Caco-2 (cell line): ENCODE data around the gene SLC15A1. TPM values are rescaled to one million over a fixed set of nuclear protein-coding genes. Genes with fewer than 3 reads are reported as not detected.

Experiments
- BruUV-seq: library from RNA; stranded (reverse); fragments of 400-500 nt; replicated peaks from 2 replicates; lab custom pipeline; 2021; lab: Mats Ljungman, UMichigan
- CTCF ChIA-PET: fragments of 300-600 bp; sonication (Branson Sonifier 250); formaldehyde crosslinking; loops from one replicate; lab custom pipeline; 2022; ENCODE audit warnings: antibody characterized with exemption; lab: Charles Lee
- POLR2A ChIA-PET: fragments of 300-600 bp; sonication (Branson Sonifier 250); formaldehyde crosslinking; loops from one replicate; lab custom pipeline; 2022; ENCODE audit warnings: antibody characterized with exemption; lab: Charles Lee
- DNase-seq, 2 experiments: peaks; one replicate each; pipeline versions ENCODE4 v3.0.0 to v3.0.0-alpha.2; 2020 to 2022
- H3K27me3 ChIP-seq: replicated peaks from 2 replicates; pipeline ENCODE4 v1.6.0; 2011; ENCODE audit warnings: low read length; ENCODE audit not compliant: control insufficient read depth, insufficient read depth
- H3K36me3 ChIP-seq: 2 replicates; pipeline ENCODE4 v1.5.1; 2011; ENCODE audit warnings: low read length; ENCODE audit not compliant: control insufficient read depth, insufficient read depth
- H3K4me1 ChIP-seq: fragments of 250-450 bp; sonication (Bioruptor Pico); 2 replicates; pipeline ENCODE4 v1.5.1; 2020; ENCODE audit warnings: mild to moderate bottlenecking
- H3K4me3 ChIP-seq: 2 replicates; pipeline ENCODE4 v1.5.1; 2011; ENCODE audit warnings: low read depth, mild to moderate bottlenecking, control low read depth, low read length
- H3K9me3 ChIP-seq: fragments of 250-450 bp; sonication (Bioruptor Pico); 2 replicates; pipeline ENCODE4 v1.5.1; 2020; ENCODE audit warnings: mild to moderate bottlenecking, moderate library complexity
- H3K27ac Mint-ChIP-seq: one replicate; pipeline ENCODE4 v1.8.0; 2022; ENCODE audit warnings: mixed read lengths; ENCODE audit not compliant: unreplicated experiment
- H3K27me3 Mint-ChIP-seq: one replicate; pipeline ENCODE4 v1.8.0; 2022; ENCODE audit warnings: mixed read lengths; ENCODE audit not compliant: insufficient read depth, unreplicated experiment
- H3K36me3 Mint-ChIP-seq: one replicate; pipeline ENCODE4 v1.8.0; 2022; ENCODE audit warnings: mild to moderate bottlenecking, mixed read lengths; ENCODE audit not compliant: insufficient read depth, unreplicated experiment
- H3K4me1 Mint-ChIP-seq: one replicate; pipeline ENCODE4 v1.8.0; 2022; ENCODE audit warnings: low read depth, mixed read lengths; ENCODE audit not compliant: unreplicated experiment
- H3K4me3 Mint-ChIP-seq: one replicate; pipeline ENCODE4 v1.8.0; 2022; ENCODE audit warnings: mild to moderate bottlenecking, moderate library complexity, mixed read lengths; ENCODE audit not compliant: unreplicated experiment
- H3K9me3 Mint-ChIP-seq: one replicate; pipeline ENCODE4 v1.8.0; 2022; ENCODE audit warnings: mixed read lengths; ENCODE audit not compliant: unreplicated experiment
- intact Hi-C: fragments of 100-400 bp; cut with micrococcal nuclease; formaldehyde crosslinking; loops from one replicate; pipeline ENCODE4 v1.10.0; 2022; ENCODE audit not compliant: unreplicated experiment
- total RNA-seq: library from RNA; stranded (reverse); gene quantifications from 2 replicates; pipeline ENCODE4 v1.2.3, GENCODE V29; 2022
- TF ChIP-seq, protein P1 (sequence below), 2 experiments: fragments of 200-600 bp in 1 of 2; IDR thresholded peaks; 1 replicate in 1 of 2; 2 replicates in 1 of 2; pipeline versions ENCODE4 v1.5.1 to v1.8.0; 2011 to 2022; ENCODE audit warnings: antibody characterized with exemption in 1 of 2, control low read depth in 1 of 2, inconsistent platforms in 1 of 2, low read depth in 1 of 2, low read length in 1 of 2, mild to moderate bottlenecking in 1 of 2, moderate library complexity in 1 of 2; ENCODE audit not compliant: insufficient read depth in 1 of 2, severe bottlenecking in 1 of 2, unreplicated experiment in 1 of 2

The SLC15A1 gene
- total RNA-seq, 1 experiment from 2014 or later = 12.3 TPM

DNA sequence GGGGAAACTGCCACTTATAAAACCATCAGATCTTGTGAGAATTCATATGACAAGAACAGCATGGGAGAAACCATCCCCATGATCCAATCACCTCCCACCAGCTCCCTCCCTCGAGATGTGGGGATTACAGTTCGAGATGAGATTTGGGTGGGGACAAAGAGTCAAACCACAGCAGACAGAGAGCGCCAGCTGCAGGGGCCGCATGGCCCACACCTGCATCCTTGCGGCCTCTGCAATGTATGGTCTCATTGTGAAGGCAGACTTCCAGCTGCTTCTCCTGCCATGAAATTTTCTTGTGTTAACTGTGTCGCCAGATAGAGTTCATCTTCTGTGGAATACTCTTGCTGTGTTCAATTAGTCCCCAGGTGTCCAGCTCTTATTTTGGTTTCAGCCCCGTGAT, 17.3 kb upstream of the SLC15A1 start:
- Histone ChIP-seq H3K4me3 (no peak overlapping the region), H3K27me3 (no peaks in the 10 kb centered on the region), H3K9me3 (0 out of 2 replicates have a peak, but pooled peaks cover under 1% of the 10 kb centered on the region), H3K4me1 (peaks cover 23% of the 10 kb centered on the region), H3K36me3 (no peaks in the 10 kb centered on the region)
- Mint-ChIP-seq H3K27ac (no peak overlapping the region), H3K4me1 (peaks cover 18% of the 10 kb centered on the region), H3K36me3 (no peaks in the 10 kb centered on the region), H3K27me3 (no peaks in the 10 kb centered on the region), H3K4me3 (no peak overlapping the region), H3K9me3 (peaks cover 10% of the 10 kb centered on the region)
- no peak for DNase-seq
- ChIA-PET POLR2A (no interaction called here), CTCF (no interaction called here)
- BruUV-seq = no TSS peak
- intact Hi-C loops = loop anchor here (10.0 kb wide), 1 partner anchor 195 kb away; the partner anchor contains the start of gene STK24
- TF ChIP-seq, protein P1, sequence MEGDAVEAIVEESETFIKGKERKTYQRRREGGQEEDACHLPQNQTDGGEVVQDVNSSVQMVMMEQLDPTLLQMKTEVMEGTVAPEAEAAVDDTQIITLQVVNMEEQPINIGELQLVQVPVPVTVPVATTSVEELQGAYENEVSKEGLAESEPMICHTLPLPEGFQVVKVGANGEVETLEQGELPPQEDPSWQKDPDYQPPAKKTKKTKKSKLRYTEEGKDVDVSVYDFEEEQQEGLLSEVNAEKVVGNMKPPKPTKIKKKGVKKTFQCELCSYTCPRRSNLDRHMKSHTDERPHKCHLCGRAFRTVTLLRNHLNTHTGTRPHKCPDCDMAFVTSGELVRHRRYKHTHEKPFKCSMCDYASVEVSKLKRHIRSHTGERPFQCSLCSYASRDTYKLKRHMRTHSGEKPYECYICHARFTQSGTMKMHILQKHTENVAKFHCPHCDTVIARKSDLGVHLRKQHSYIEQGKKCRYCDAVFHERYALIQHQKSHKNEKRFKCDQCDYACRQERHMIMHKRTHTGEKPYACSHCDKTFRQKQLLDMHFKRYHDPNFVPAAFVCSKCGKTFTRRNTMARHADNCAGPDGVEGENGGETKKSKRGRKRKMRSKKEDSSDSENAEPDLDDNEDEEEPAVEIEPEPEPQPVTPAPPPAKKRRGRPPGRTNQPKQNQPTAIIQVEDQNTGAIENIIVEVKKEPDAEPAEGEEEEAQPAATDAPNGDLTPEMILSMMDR (IDR thresholded peaks at IDR 0.05; ENCODE audit: insufficient read depth in 1 of 2, low read depth in 1 of 2, low read length in 1 of 2, severe bottlenecking in 1 of 2, unreplicated experiment in 1 of 2) = no peak

- Mint-ChIP-seq H3K4me3 (no peak overlapping the region), H3K27ac (no peak overlapping the region), H3K27me3 (no peaks in the 10 kb centered on the region), H3K9me3 (peaks cover 10% of the 10 kb centered on the region), H3K36me3 (no peaks in the 10 kb centered on the region), H3K4me1 (peaks cover 18% of the 10 kb centered on the region)
- ChIA-PET POLR2A (no interaction called here), CTCF (no interaction called here)
- DNase-seq = no peak
- H3K4me1 ChIP-seq = peaks cover 22% of the 10 kb centered on the region
- TF ChIP-seq, protein P1 (IDR thresholded peaks at IDR 0.05; ENCODE audit: insufficient read depth in 1 of 2, low read depth in 1 of 2, low read length in 1 of 2, severe bottlenecking in 1 of 2, unreplicated experiment in 1 of 2) = no peak
- no peaks in the 10 kb centered on the region for H3K27me3 ChIP-seq
- H3K36me3 ChIP-seq = no peaks in the 10 kb centered on the region
- BruUV-seq = no TSS peak
- intact Hi-C loops = no loop called here
- H3K9me3 ChIP-seq = no peaks in the 10 kb centered on the region
- H3K4me3 ChIP-seq = no peak overlapping the region
Measured at GRCh38 chr13:98768522-98768921, 16.1 kb upstream of the SLC15A1 start.

DNA sequence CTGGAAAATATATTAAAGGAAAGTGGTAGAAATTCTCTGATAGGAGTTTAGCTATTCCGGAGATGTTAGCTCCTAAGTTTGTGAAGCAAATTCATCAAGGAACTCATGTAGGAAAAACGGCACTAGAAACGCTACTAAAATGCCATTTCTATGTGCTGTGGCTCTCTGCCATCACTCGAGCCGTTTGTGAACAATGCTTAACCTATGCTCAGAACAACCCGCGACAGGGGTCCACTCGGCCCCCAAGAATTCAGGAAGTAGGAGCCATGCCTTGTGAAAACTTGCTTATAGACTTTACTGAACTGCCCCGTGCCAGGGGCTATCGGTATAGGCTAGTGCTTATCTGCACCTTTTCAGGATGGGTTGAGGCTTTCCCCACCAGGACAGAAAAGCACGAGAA, 14.2 kb upstream of the SLC15A1 start:
- peaks cover 10% of the 10 kb centered on the region for H3K9me3 Mint-ChIP-seq
- intact Hi-C loops = loop anchor here (2.0 kb wide), 1 partner anchor 14 kb away; the partner anchor contains the start of gene SLC15A1
- Histone ChIP-seq H3K36me3 (no peaks in the 10 kb centered on the region), H3K9me3 (no peaks in the 10 kb centered on the region), H3K4me3 (no peak overlapping the region), H3K27me3 (no peaks in the 10 kb centered on the region), H3K4me1 (peaks cover 8% of the 10 kb centered on the region)
- H3K27me3 Mint-ChIP-seq = no peaks in the 10 kb centered on the region
- DNase-seq = no peak
- H3K4me1 Mint-ChIP-seq = peaks cover 12% of the 10 kb centered on the region
- ChIA-PET CTCF (interaction anchor here (0.6 to 1.2 kb wide), 3 partner anchors 9 to 956 kb away, joined by 3 to 4 read pairs (median 4); no protein-coding TSS in a partner anchor), POLR2A (no interaction called here)
- H3K27ac Mint-ChIP-seq = no peak overlapping the region
- no peaks in the 10 kb centered on the region for H3K36me3 Mint-ChIP-seq
- TF ChIP-seq, protein P1 (IDR thresholded peaks at IDR 0.05; ENCODE audit: insufficient read depth in 1 of 2, low read depth in 1 of 2, low read length in 1 of 2, severe bottlenecking in 1 of 2, unreplicated experiment in 1 of 2) = no peak
- no TSS peak for BruUV-seq
- no peak overlapping the region for H3K4me3 Mint-ChIP-seq
